Esophagus squamous epithelium (tissue), 4 donors: ENCODE measurements around the gene PDGFRA.

Experiments
- POLR2A ChIP-seq, 4 donors: fragments of 450-650 bp; IDR thresholded peaks; one replicate each; pipeline ENCODE4 v1.6.1; 2017; ENCODE audit warnings: antibody characterized with exemption in 4 of 4, mild to moderate bottlenecking in 4 of 4, moderate library complexity in 3 of 4
- TF ChIP-seq, protein P1 (sequence below), 6 experiments: fragments of 450-650 bp in 4 of 6; fragments of 200-600 bp in 2 of 6; sonication (generic) in 2 of 6; IDR thresholded peaks; one replicate each; pipeline ENCODE4 v1.5.1; 2016 to 2019; ENCODE audit warnings: antibody characterized with exemption in 6 of 6, mild to moderate bottlenecking in 4 of 6, moderate library complexity in 4 of 6

GRCh38 chr4:54209617-54210016 is 19.5 kb upstream of the PDGFRA start:
- TF ChIP-seq, protein P1, sequence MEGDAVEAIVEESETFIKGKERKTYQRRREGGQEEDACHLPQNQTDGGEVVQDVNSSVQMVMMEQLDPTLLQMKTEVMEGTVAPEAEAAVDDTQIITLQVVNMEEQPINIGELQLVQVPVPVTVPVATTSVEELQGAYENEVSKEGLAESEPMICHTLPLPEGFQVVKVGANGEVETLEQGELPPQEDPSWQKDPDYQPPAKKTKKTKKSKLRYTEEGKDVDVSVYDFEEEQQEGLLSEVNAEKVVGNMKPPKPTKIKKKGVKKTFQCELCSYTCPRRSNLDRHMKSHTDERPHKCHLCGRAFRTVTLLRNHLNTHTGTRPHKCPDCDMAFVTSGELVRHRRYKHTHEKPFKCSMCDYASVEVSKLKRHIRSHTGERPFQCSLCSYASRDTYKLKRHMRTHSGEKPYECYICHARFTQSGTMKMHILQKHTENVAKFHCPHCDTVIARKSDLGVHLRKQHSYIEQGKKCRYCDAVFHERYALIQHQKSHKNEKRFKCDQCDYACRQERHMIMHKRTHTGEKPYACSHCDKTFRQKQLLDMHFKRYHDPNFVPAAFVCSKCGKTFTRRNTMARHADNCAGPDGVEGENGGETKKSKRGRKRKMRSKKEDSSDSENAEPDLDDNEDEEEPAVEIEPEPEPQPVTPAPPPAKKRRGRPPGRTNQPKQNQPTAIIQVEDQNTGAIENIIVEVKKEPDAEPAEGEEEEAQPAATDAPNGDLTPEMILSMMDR (IDR thresholded peaks at IDR 0.05), result no peak
- TF ChIP-seq POLR2A (IDR thresholded peaks at IDR 0.05), result no peak
